Panc1 (cell line): ENCODE results near the gene EPHX1. TPM values are rescaled to one million over a fixed set of nuclear protein-coding genes. Genes with fewer than 3 reads are reported as not detected.

Source experiments
- ATAC-seq: fragments of 200-7000 bp; cut with Tn5 transposase; 2 replicates; pipeline ENCODE4 v1.9.1; 2020; ENCODE audit warnings: mild to moderate bottlenecking, moderate library complexity
- BruUV-seq: library from RNA; stranded (reverse); fragments of 400-500 nt; replicated peaks from 2 replicates; lab custom pipeline; 2021; lab: Mats Ljungman, UMichigan
- CTCF ChIA-PET: fragments of 300-600 bp; sonication (Branson Sonifier 250); formaldehyde crosslinking; loops from one replicate; lab custom pipeline; 2022; ENCODE audit warnings: antibody characterized with exemption; lab: Charles Lee
- POLR2A ChIA-PET: fragments of 300-600 bp; sonication (Branson Sonifier 250); formaldehyde crosslinking; loops from one replicate; lab custom pipeline; 2022; ENCODE audit warnings: antibody characterized with exemption; lab: Charles Lee
- DNase-seq: peaks from one replicate; pipeline ENCODE4 v3.0.0-alpha.2; 2010; ENCODE audit warnings: low read depth, low spot score
- H3K27ac ChIP-seq: 2 replicates; pipeline ENCODE4 v1.5.1; 2011; ENCODE audit warnings: mild to moderate bottlenecking, low read length, inconsistent platforms
- H3K27me3 ChIP-seq: fragments of 200-500 bp; sonication (Bioruptor generic); 2 replicates; pipeline ENCODE4 v1.6.0; 2014; ENCODE audit warnings: low read length, inconsistent platforms; ENCODE audit not compliant: control insufficient read depth, insufficient read depth
- H3K36me3 ChIP-seq: fragments of 200-500 bp; sonication (Bioruptor generic); 2 replicates; pipeline ENCODE4 v1.5.1; 2014; ENCODE audit warnings: inconsistent platforms, mild to moderate bottlenecking, low read length, moderate library complexity; ENCODE audit not compliant: control insufficient read depth, insufficient read depth
- H3K4me1 ChIP-seq: 2 replicates; pipeline ENCODE4 v1.5.1; 2011; ENCODE audit warnings: inconsistent platforms, mild to moderate bottlenecking, low read length, moderate library complexity; ENCODE audit not compliant: control insufficient read depth, insufficient read depth
- H3K4me3 ChIP-seq, 2 experiments: 2 replicates each; pipeline ENCODE4 v1.5.1; 2011 to 2012; ENCODE audit warnings: low read depth in 2 of 2, low read length in 2 of 2, mild to moderate bottlenecking in 2 of 2, inconsistent platforms in 1 of 2, moderate library complexity in 1 of 2
- H3K9me3 ChIP-seq: fragments of 200-500 bp; sonication (Bioruptor generic); 2 replicates; pipeline ENCODE4 v1.5.1; 2014; ENCODE audit warnings: low read depth, mild to moderate bottlenecking, inconsistent platforms, low read length, moderate library complexity; ENCODE audit not compliant: control insufficient read depth, insufficient read depth
- CTCF ChIP-seq: fragments of 450-650 bp; IDR thresholded peaks from 2 replicates; pipeline ENCODE4 v1.5.1; 2017; ENCODE audit warnings: mild to moderate bottlenecking
- POLR2AphosphoS5 ChIP-seq: IDR thresholded peaks from 2 replicates; pipeline ENCODE4 v1.6.1; 2012; ENCODE audit warnings: mild to moderate bottlenecking, low read depth, low read length, moderate library complexity
- REST ChIP-seq, 2 experiments: IDR thresholded peaks; 2 replicates each; pipeline ENCODE4 v1.6.1; 2011 to 2012; ENCODE audit warnings: low read depth in 2 of 2, control low read depth in 1 of 2, low read length in 1 of 2, mild to moderate bottlenecking in 1 of 2, moderate library complexity in 1 of 2; ENCODE audit not compliant: insufficient read depth in 1 of 2
- SIN3A ChIP-seq: IDR thresholded peaks from 2 replicates; pipeline ENCODE4 v1.6.1; 2012; ENCODE audit warnings: low read depth, mild to moderate bottlenecking, low read length, moderate library complexity, borderline replicate concordance; ENCODE audit not compliant: insufficient read depth
- TCF7L2 ChIP-seq: IDR thresholded peaks from 2 replicates; pipeline ENCODE4 v1.6.1; 2011; ENCODE audit warnings: mild to moderate bottlenecking, low read depth, low read length, inconsistent platforms
- in situ Hi-C: cut with HindIII; loops from 2 replicates; pipeline ENCODE4 v1.10.0; 2016; ENCODE audit warnings: low sequenced_read_pairs, low pct_unique_long_range_greater_than_20kb
- intact Hi-C: fragments of 100-400 bp; cut with micrococcal nuclease; formaldehyde crosslinking; loops from one replicate; pipeline ENCODE4 v1.10.0; 2022; ENCODE audit not compliant: unreplicated experiment
- total RNA-seq: library from RNA; stranded (reverse); gene quantifications from one replicate; pipeline ENCODE4 v1.2.1, GENCODE V29; 2021; ENCODE audit not compliant: unreplicated experiment

EPHX1 gene
- total RNA-seq, 1 experiment from 2014 or later: 76.4 TPM

GRCh38 chr1:225823811-225824261 is 13.9 kb downstream of the EPHX1 start:
- no peak for ATAC-seq
- Histone ChIP-seq H3K27ac (no peak overlapping the region), H3K4me3 (no peak overlapping the region), H3K9me3 (no peaks in the 10 kb centered on the region), H3K27me3 (no peaks in the 10 kb centered on the region), H3K4me1 (peaks cover 8% of the 10 kb centered on the region), H3K36me3 (no peaks in the 10 kb centered on the region)
- no peak for DNase-seq
- TF ChIP-seq REST (IDR thresholded peaks at IDR 0.05; ENCODE audit: insufficient read depth in 1 of 2, low read depth in 2 of 2, low read length in 1 of 2): no peak
- no peak for TF ChIP-seq CTCF
- no peak for TF ChIP-seq POLR2AphosphoS5
- no peak for TF ChIP-seq TCF7L2
- TF ChIP-seq SIN3A: no peak
- ChIA-PET POLR2A (interaction anchor here (0.6 kb wide), 1 partner anchor 239 kb away, joined by 6 read pairs; the partner anchor contains the start of gene H3-3A), CTCF (interaction anchor here (0.7 kb wide), 1 partner anchor 14 kb away, joined by 6 read pairs; the partner anchor contains the start of gene EPHX1)
- in situ Hi-C loops (no loop called here), intact Hi-C loops (no loop called here)
- BruUV-seq: no TSS peak

DNA sequence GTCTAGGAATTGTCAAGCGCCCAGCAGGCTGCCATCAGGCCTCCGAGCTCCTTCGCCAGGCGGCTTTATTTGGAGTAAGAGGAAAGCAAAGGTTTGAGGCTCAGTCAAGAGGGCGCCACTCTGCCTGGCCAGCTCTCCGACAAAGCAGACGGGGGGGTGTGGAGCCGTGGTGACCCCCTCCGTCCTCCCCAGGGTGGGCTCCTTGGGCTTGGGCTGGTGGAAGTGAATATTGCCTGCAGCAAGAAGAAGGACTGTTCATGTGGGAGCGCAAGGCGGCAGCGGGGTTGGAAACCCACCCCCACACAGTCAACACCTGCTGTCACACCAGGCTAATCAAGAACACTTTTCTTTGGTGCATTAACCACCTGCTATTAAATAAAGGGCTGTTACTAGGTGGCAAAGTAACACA is 14.6 kb downstream of the EPHX1 start:
- H3K4me3 ChIP-seq: no peak overlapping the region
- H3K36me3 ChIP-seq: no peaks in the 10 kb centered on the region
- no peak for ATAC-seq
- no peak overlapping the region for H3K27ac ChIP-seq
- in situ Hi-C loops: no loop called here
- BruUV-seq: no TSS peak
- ChIA-PET POLR2A (interaction anchor here (0.6 kb wide), 1 partner anchor 238 kb away, joined by 6 read pairs; the partner anchor contains the start of gene H3-3A), CTCF (interaction anchor here (0.7 kb wide), 1 partner anchor 15 kb away, joined by 6 read pairs; the partner anchor contains the start of gene EPHX1)
- no peak for DNase-seq
- H3K27me3 ChIP-seq: no peaks in the 10 kb centered on the region
- H3K9me3 ChIP-seq: no peaks in the 10 kb centered on the region
- H3K4me1 ChIP-seq: peaks cover 8% of the 10 kb centered on the region
- TF ChIP-seq TCF7L2 (no peak), POLR2AphosphoS5 (no peak), REST (IDR thresholded peaks at IDR 0.05; ENCODE audit: insufficient read depth in 1 of 2, low read depth in 2 of 2, low read length in 1 of 2) (no peak), CTCF (no peak), SIN3A (no peak)
- intact Hi-C loops: no loop called here
